Left lung (tissue), 10 donors: ENCODE measurements around the gene ANKRD1. TPM values are rescaled to one million over a fixed set of nuclear protein-coding genes. Genes with fewer than 3 reads are reported as not detected.

Source experiments
- ATAC-seq: fragments of 200-7000 bp; cut with Tn5 transposase; one replicate; pipeline ENCODE4 v1.9.1; 2020; ENCODE audit warnings: moderate library complexity
- DNase-seq, 4 donors: peaks; one replicate each; pipeline ENCODE4 v3.0.0-alpha.2; 2013 to 2020
- H3K27ac ChIP-seq, 2 donors: fragments of 200-600 bp; sonication (generic) in 1 of 2; one replicate each; pipeline versions ENCODE4 v1.5.0 to v1.8.0; 2020 to 2021
- H3K27me3 ChIP-seq, 2 donors: fragments of 200-600 bp; sonication (generic) in 1 of 2; one replicate each; pipeline versions ENCODE4 v1.5.0 to v1.8.0; 2020 to 2021
- H3K36me3 ChIP-seq, 2 donors: fragments of 200-600 bp; sonication (generic) in 1 of 2; one replicate each; pipeline versions ENCODE4 v1.5.0 to v1.8.0; 2020 to 2021
- H3K4me1 ChIP-seq, 2 donors: fragments of 200-600 bp; one replicate each; pipeline ENCODE4 v1.8.0; 2021
- H3K4me3 ChIP-seq, 2 donors: fragments of 200-600 bp; sonication (generic) in 1 of 2; one replicate each; pipeline versions ENCODE4 v1.5.0 to v1.8.0; 2020 to 2021; ENCODE audit warnings: mild to moderate bottlenecking in 1 of 2
- H3K9me3 ChIP-seq, 2 donors: fragments of 200-600 bp; sonication (generic) in 1 of 2; one replicate each; pipeline versions ENCODE4 v1.5.0 to v1.8.0; 2020 to 2021
- intact Hi-C, 2 donors: fragments of 100-400 bp; cut with DNase I; formaldehyde crosslinking; loops; one replicate each; pipeline versions ENCODE4 v1.11.2 to v1.14.2; 2022
- polyA plus RNA-seq, 6 donors: library from polyadenylated mRNA; unstranded; fragments of 120-200 nt; gene quantifications; one replicate each; pipeline ENCODE4 v1.2.1, GENCODE V29; 2013; ENCODE audit not compliant: insufficient read length in 6 of 6
- total RNA-seq, 2 donors: library from RNA; stranded (reverse); fragmentation: NEBNext Ultra II Directional; extraction: Animal tissue kit (Norgen Biotek cat#: 25700); gene quantifications; one replicate each; pipeline ENCODE4 v1.2.1, GENCODE V29; 2021
- TF ChIP-seq, protein P1 (sequence below), 2 donors: fragments of 200-600 bp; sonication (generic) in 1 of 2; IDR thresholded peaks; one replicate each; pipeline versions ENCODE4 v1.5.0 to v1.8.0; 2021; ENCODE audit warnings: antibody characterized with exemption in 2 of 2
- donor health status: DM: no; HTN: yes; CAD: no.
- donor health status: DM: no; HTN: no; CAD: no.

The ANKRD1 gene
- total and polyA plus RNA-seq, 8 donors, result 0.07 to 165 (median 0.17) TPM; not detected in 2

GRCh38 chr10:90960355-90960814 lies 39.5 kb upstream of the ANKRD1 start:
- TF ChIP-seq, protein P1, sequence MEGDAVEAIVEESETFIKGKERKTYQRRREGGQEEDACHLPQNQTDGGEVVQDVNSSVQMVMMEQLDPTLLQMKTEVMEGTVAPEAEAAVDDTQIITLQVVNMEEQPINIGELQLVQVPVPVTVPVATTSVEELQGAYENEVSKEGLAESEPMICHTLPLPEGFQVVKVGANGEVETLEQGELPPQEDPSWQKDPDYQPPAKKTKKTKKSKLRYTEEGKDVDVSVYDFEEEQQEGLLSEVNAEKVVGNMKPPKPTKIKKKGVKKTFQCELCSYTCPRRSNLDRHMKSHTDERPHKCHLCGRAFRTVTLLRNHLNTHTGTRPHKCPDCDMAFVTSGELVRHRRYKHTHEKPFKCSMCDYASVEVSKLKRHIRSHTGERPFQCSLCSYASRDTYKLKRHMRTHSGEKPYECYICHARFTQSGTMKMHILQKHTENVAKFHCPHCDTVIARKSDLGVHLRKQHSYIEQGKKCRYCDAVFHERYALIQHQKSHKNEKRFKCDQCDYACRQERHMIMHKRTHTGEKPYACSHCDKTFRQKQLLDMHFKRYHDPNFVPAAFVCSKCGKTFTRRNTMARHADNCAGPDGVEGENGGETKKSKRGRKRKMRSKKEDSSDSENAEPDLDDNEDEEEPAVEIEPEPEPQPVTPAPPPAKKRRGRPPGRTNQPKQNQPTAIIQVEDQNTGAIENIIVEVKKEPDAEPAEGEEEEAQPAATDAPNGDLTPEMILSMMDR (IDR thresholded peaks at IDR 0.05), result no peak
- ATAC-seq (no peak), DNase-seq (no peak)
- Histone ChIP-seq H3K4me3 (no peak overlapping the region), H3K27me3 (no peaks in the 10 kb centered on the region), H3K36me3 (no peaks in the 10 kb centered on the region), H3K4me1 (no peaks in the 10 kb centered on the region), H3K27ac (no peak overlapping the region), H3K9me3 (no peaks in the 10 kb centered on the region)
- intact Hi-C loops, result no loop called here

GRCh38 chr10:90959826-90960225 lies 38.9 kb upstream of the ANKRD1 start:
- no peak for ATAC-seq
- intact Hi-C loops, result no loop called here
- Histone ChIP-seq H3K4me3 (no peak overlapping the region), H3K27ac (no peak overlapping the region), H3K4me1 (no peaks in the 10 kb centered on the region), H3K36me3 (no peaks in the 10 kb centered on the region), H3K27me3 (no peaks in the 10 kb centered on the region), H3K9me3 (no peaks in the 10 kb centered on the region)
- no peak for DNase-seq
- TF ChIP-seq, protein P1 (IDR thresholded peaks at IDR 0.05), result no peak

DNA sequence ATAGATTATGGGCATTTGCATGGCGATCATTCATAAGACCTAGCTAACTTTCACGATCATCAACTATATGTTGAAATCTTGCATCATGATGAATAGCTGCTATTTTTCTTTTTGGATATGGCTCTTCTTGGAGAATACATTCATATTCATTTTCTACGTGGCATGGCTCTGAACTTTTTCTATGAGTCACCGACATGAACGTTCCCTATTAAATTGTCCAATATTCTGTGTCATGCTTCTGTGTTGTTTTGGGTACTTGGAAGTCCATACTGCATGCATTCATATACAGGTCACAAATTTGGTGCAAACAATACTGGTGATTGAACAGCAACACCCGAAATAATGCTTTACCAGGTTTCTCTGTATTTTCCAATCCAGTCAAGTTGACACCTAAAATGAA lies 37.9 kb upstream of the ANKRD1 start:
- Histone ChIP-seq H3K27ac (no peak overlapping the region), H3K36me3 (no peaks in the 10 kb centered on the region), H3K4me1 (no peaks in the 10 kb centered on the region), H3K9me3 (no peaks in the 10 kb centered on the region), H3K27me3 (no peaks in the 10 kb centered on the region), H3K4me3 (no peak overlapping the region)
- TF ChIP-seq, protein P1 (IDR thresholded peaks at IDR 0.05), result no peak
- ATAC-seq, result no peak
- no peak for DNase-seq
- intact Hi-C loops, result no loop called here

DNA sequence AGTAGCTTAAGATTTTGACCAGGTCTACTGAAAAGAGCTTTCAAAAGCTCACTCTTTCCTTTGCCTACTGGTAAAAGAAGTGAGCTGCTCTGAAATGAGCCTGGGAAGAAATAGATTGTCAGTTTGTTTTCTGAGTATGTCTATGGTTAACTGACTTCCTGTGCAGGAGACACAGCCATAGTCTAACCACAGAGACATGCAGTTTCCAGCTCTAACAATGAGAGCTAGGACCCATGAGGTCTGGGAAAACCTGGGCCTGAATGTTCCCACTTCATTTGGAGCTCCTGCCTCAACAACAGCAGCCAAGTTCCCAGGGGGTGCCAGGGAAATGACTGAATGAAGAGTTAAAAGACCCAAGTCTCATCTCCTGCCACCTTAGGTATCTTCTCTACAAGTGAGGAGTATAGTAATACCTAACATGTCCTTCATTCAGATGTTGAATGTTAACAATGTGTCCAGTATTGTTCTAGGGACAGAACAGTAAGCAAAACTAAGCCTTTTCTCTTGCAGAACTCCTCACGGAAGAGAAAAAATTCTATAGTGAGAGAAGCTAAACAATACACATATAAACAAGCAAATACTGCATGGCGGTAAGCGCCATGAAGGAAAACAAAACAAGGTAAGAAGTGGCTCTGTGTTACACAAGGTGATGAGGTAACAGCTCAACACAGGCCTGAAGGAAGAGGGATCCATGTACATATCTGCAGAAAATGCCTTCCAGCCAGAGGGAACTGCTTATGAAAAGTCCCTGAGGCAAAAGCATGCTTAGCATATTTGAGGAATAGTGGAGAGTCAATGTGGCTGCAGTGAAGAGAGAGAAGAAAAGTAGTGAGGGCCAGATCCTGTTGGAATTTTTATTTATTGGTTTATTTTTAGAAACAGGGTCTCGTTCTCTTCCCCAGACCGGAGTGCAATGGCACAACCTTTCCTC lies 26.4 kb upstream of the ANKRD1 start:
- no peak for DNase-seq
- intact Hi-C loops, result no loop called here
- Histone ChIP-seq H3K9me3 (peaks cover 0 to 3% of the 10 kb centered on the region in 2 donors), H3K4me1 (no peaks in the 10 kb centered on the region), H3K27me3 (no peaks in the 10 kb centered on the region), H3K4me3 (no peak overlapping the region), H3K27ac (no peak overlapping the region), H3K36me3 (no peaks in the 10 kb centered on the region)
- no peak for ATAC-seq
- TF ChIP-seq, protein P1 (IDR thresholded peaks at IDR 0.05), result no peak

GRCh38 chr10:90945491-90946070 lies 24.7 kb upstream of the ANKRD1 start:
- intact Hi-C loops, result no loop called here
- no peak for DNase-seq
- no peak for ATAC-seq

More at GRCh38 chr10:90945491-90946070, 24.7 kb upstream of the ANKRD1 start:
- no peaks in the 10 kb centered on the region for H3K36me3 ChIP-seq
- H3K27ac ChIP-seq, result no peak overlapping the region
- H3K4me3 ChIP-seq, result no peak overlapping the region
- H3K9me3 ChIP-seq, result peaks cover 0 to under 1% of the 10 kb centered on the region in 2 donors
- TF ChIP-seq, protein P1 (IDR thresholded peaks at IDR 0.05), result no peak
- no peaks in the 10 kb centered on the region for H3K4me1 ChIP-seq
- no peaks in the 10 kb centered on the region for H3K27me3 ChIP-seq
